HG03159 (cell line): ENCODE measurements around the gene RUNDC1.

Experiments used
- ATAC-seq: cut with Tn5 transposase; IDR thresholded peaks from one replicate; pipeline ENCODE4 v1.9.1; 2021; ENCODE audit warnings: mild to moderate bottlenecking, moderate library complexity; ENCODE audit not compliant: unreplicated experiment

RUNDC1 gene

GRCh38 chr17:43034894-43035293, 54.5 kb downstream of the RUNDC1 start:
- ATAC-seq: no peak

GRCh38 chr17:43039646-43040045, 59.3 kb downstream of the RUNDC1 start:
- ATAC-seq: no peak

- ATAC-seq: no peak
These were observed 60.3 kb downstream of the RUNDC1 start for GRCh38 chr17:43040655-43041054.

GRCh38 chr17:43042025-43042628, 61.8 kb downstream of the RUNDC1 start:
- no peak for ATAC-seq
